A673 (cell line): ENCODE measurements around the gene HSPA14. TPM values are rescaled to one million over a fixed set of nuclear protein-coding genes. Genes with fewer than 3 reads are reported as not detected.
A peak's percentile ranks its signal among the peaks of the same experiment; 100 is the strongest.

ENCODE experiments used
- BruUV-seq: library from RNA; stranded (reverse); fragments of 400-500 nt; replicated peaks from 2 replicates; lab custom pipeline; 2021; lab: Mats Ljungman, UMichigan
- CTCF ChIA-PET: fragments of 300-600 bp; sonication (Branson Sonifier 250); formaldehyde crosslinking; loops from one replicate; lab custom pipeline; 2022; ENCODE audit warnings: antibody characterized with exemption; lab: Charles Lee
- POLR2A ChIA-PET: fragments of 300-600 bp; sonication (Branson Sonifier 250); formaldehyde crosslinking; loops from one replicate; lab custom pipeline; 2022; ENCODE audit warnings: antibody characterized with exemption; ENCODE audit not compliant: low non-redundant PET; lab: Charles Lee
- DNase-seq: peaks from one replicate; pipeline ENCODE4 v3.0.0-alpha.2; 2015; ENCODE audit warnings: low spot score
- H3K27ac ChIP-seq: fragments of 200-600 bp; sonication (generic); 2 replicates; pipeline ENCODE4 v1.5.1; 2016; ENCODE audit warnings: mixed run types, low read depth, mild to moderate bottlenecking, mixed read lengths, antibody characterized with exemption, low read length; ENCODE audit not compliant: poor library complexity, severe bottlenecking
- H3K27me3 ChIP-seq: fragments of 200-600 bp; sonication (generic); replicated peaks from 2 replicates; pipeline ENCODE4 v1.6.1; 2017; ENCODE audit warnings: mixed run types, low read depth, mild to moderate bottlenecking, mixed read lengths, antibody characterized with exemption, low read length; ENCODE audit not compliant: insufficient read depth, poor library complexity
- H3K36me3 ChIP-seq: fragments of 200-600 bp; sonication (generic); 2 replicates; pipeline ENCODE4 v1.6.1; 2016; ENCODE audit warnings: mixed run types, mild to moderate bottlenecking, mixed read lengths, antibody characterized with exemption, low read length; ENCODE audit not compliant: insufficient read depth, poor library complexity, severe bottlenecking
- H3K4me1 ChIP-seq: fragments of 200-600 bp; sonication (generic); 2 replicates; pipeline ENCODE4 v1.6.1; 2017; ENCODE audit warnings: mixed run types, mild to moderate bottlenecking, mixed read lengths, antibody characterized with exemption, low read length; ENCODE audit not compliant: insufficient read depth, poor library complexity, severe bottlenecking
- H3K4me3 ChIP-seq: fragments of 200-600 bp; sonication (generic); 2 replicates; pipeline ENCODE4 v1.5.1; 2016; ENCODE audit warnings: low read depth, mixed run types, mild to moderate bottlenecking, mixed read lengths, low read length; ENCODE audit not compliant: poor library complexity, severe bottlenecking
- H3K9me3 ChIP-seq: fragments of 200-600 bp; sonication (generic); 2 replicates; pipeline ENCODE4 v1.6.1; 2016; ENCODE audit warnings: mixed run types, low read depth, mild to moderate bottlenecking, mixed read lengths, antibody characterized with exemption, low read length; ENCODE audit not compliant: poor library complexity, severe bottlenecking
- CTCF ChIP-seq: fragments of 300-800, 200-600 bp; sonication (generic); conservative IDR thresholded peaks from 2 replicates; pipeline ENCODE4 v1.5.1; 2017; ENCODE audit warnings: low read depth, mild to moderate bottlenecking, antibody characterized with exemption, low read length, moderate library complexity, mixed read lengths
- EZH2 ChIP-seq: fragments of 200-600 bp; sonication (generic); IDR thresholded peaks from 2 replicates; pipeline ENCODE4 v1.6.1; 2017; ENCODE audit warnings: borderline replicate concordance, low read depth, mild to moderate bottlenecking, mixed read lengths, antibody characterized with exemption, low read length; ENCODE audit not compliant: poor library complexity, severe bottlenecking
- intact Hi-C: fragments of 100-400 bp; cut with micrococcal nuclease; formaldehyde crosslinking; loops from one replicate; pipeline ENCODE4 v1.10.0; 2022; ENCODE audit not compliant: unreplicated experiment
- total RNA-seq: library from RNA; stranded (reverse); gene quantifications from 2 replicates; pipeline ENCODE4 v1.2.3, GENCODE V29; 2021

HSPA14 gene
- total RNA-seq, 1 experiment from 2014 or later = 46.9 TPM

GRCh38 chr10:14822879-14823755, 15.0 kb upstream of the HSPA14 start:
- no peak overlapping the region for H3K4me3 ChIP-seq
- H3K9me3 ChIP-seq = no peaks in the 10 kb centered on the region
- ChIA-PET CTCF (interaction anchor here (0.6 to 1.3 kb wide), 3 partner anchors 41 to 324 kb away, joined by 3 to 5 read pairs (median 4); no protein-coding TSS in a partner anchor), POLR2A (no interaction called here)
- TF ChIP-seq CTCF (peak; percentile 71), EZH2 (no peak)
- intact Hi-C loops = loop anchor here (2.0 kb wide), 1 partner anchor 324 kb away; no protein-coding TSS in a partner anchor
- H3K4me1 ChIP-seq = no peaks in the 10 kb centered on the region
- DNase-seq = peak; percentile 60
- no peaks in the 10 kb centered on the region for H3K36me3 ChIP-seq
- no TSS peak for BruUV-seq
- no peaks in the 10 kb centered on the region for H3K27me3 ChIP-seq
- H3K27ac ChIP-seq = no peak overlapping the region

GRCh38 chr10:14823966-14824365, 14.1 kb upstream of the HSPA14 start:
- Histone ChIP-seq H3K4me1 (no peaks in the 10 kb centered on the region), H3K4me3 (no peak overlapping the region), H3K27me3 (no peaks in the 10 kb centered on the region), H3K27ac (no peak overlapping the region), H3K36me3 (no peaks in the 10 kb centered on the region), H3K9me3 (no peaks in the 10 kb centered on the region)
- DNase-seq = no peak
- TF ChIP-seq EZH2 = no peak
- TF ChIP-seq CTCF = no peak
- intact Hi-C loops = loop anchor here (2.0 kb wide), 1 partner anchor 325 kb away; no protein-coding TSS in a partner anchor
- ChIA-PET CTCF (interaction anchor here (0.7 to 1.3 kb wide), 2 partner anchors 289 to 325 kb away, joined by 3 to 4 read pairs; no protein-coding TSS in a partner anchor), POLR2A (no interaction called here)
- no TSS peak for BruUV-seq

- TF ChIP-seq CTCF (no peak), EZH2 (no peak)
- no peak for DNase-seq
- Histone ChIP-seq H3K4me1 (no peaks in the 10 kb centered on the region), H3K4me3 (no peak overlapping the region), H3K27me3 (no peaks in the 10 kb centered on the region), H3K36me3 (no peaks in the 10 kb centered on the region), H3K27ac (no peak overlapping the region), H3K9me3 (no peaks in the 10 kb centered on the region)
- intact Hi-C loops = no loop called here
- POLR2A ChIA-PET = no interaction called here
- CTCF ChIA-PET = no interaction called here
- no TSS peak for BruUV-seq
These were observed 11.9 kb upstream of the HSPA14 start for GRCh38 chr10:14826076-14826829.
